ENCODE measurements around the gene STIP1. TPM values are rescaled to one million over a fixed set of nuclear protein-coding genes. Genes with fewer than 3 reads are reported as not detected.
A peak's percentile ranks its signal among the peaks of the same experiment; 100 is the strongest.

STIP1 gene
- total RNA-seq, 1 experiment from 2014 or later = 299 TPM

- no peak for TF ChIP-seq EZH2 (IDR thresholded peaks at IDR 0.05; ENCODE audit: low read depth)
- no peak for TF ChIP-seq CTCF (conservative IDR thresholded peaks at IDR 0.05)
- H3K79me2 ChIP-seq (ENCODE audit: low read depth) = peaks cover 32% of the 10 kb centered on the region
- no peak overlapping the region for H3K27ac ChIP-seq
- no peaks in the 10 kb centered on the region for H3K36me3 ChIP-seq (ENCODE audit: low read depth)
- no peaks in the 10 kb centered on the region for H3K9me2 ChIP-seq (ENCODE audit: insufficient read depth)
- H3F3A ChIP-seq (ENCODE audit: insufficient read depth, low read depth) = peaks cover 24% of the 10 kb centered on the region
- peaks cover 16% of the 10 kb centered on the region for H4K20me1 ChIP-seq (ENCODE audit: insufficient read depth)
- no peak for DNase-seq
- peak overlapping the region; percentile 76; the same call in 1 of the 2 replicates for H3K4me2 ChIP-seq
- H3K4me1 ChIP-seq (replicated peaks; ENCODE audit: insufficient read depth) = peaks cover 35% of the 10 kb centered on the region
- intact Hi-C loops (cut with micrococcal nuclease; ENCODE audit: unreplicated experiment) = loop anchor here (5.0 kb wide), 1 partner anchor 44 kb away; the partner anchor contains the start of gene STIP1
- ChIA-PET CTCF (interaction anchor here (0.6 kb wide), 1 partner anchor 70 kb away, joined by 3 read pairs; no protein-coding TSS in a partner anchor), POLR2A (ENCODE audit: unreplicated experiment) (interaction anchor here (0.6 kb wide), 1 partner anchor 21 kb away, joined by 3 read pairs; no protein-coding TSS in a partner anchor)
- no peak overlapping the region for H2AFZ ChIP-seq
- no peak overlapping the region for H3K4me3 ChIP-seq
- H3K27me3 ChIP-seq (ENCODE audit: insufficient read depth, low read depth) = no peaks in the 10 kb centered on the region
- no peaks in the 10 kb centered on the region for H3K9me3 ChIP-seq (ENCODE audit: insufficient read depth, low read depth)
- BruUV-seq (replicated peaks) = no TSS peak
These were observed 45.6 kb downstream of the STIP1 start for GRCh38 chr11:64231546-64231945.

DNA sequence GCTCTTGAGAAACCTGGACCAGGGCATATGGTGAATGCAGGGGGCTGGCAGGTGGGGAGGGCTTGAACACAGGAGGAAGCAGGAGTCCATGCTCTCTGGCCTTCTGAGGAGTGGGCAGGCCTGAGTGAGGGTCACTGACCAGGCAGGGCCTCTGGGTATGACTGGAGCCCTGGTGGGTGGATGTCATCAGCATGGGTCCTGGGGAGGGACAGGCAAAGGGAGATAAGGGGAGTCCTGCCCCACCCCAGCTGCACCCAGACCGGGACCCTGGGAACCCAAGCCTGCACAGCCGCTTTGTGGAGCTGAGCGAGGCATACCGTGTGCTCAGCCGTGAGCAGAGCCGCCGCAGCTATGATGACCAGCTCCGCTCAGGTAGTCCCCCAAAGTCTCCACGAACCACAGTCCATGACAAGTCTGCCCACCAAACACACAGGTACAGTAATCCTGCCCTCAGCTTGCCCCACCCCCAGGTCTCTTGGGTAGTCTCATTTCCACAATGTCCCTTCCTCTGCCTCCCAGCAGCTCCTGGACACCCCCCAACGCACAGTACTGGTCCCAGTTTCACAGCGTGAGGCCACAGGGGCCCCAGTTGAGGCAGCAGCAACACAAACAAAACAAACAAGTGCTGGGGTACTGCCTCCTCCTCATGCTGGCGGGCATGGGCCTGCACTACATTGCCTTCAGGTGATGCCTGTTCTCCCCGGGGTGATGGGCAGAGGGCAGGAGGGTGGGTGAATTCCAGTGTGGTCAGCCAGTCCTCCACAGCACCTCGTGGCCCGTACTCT, 46.4 kb downstream of the STIP1 start:
- Histone ChIP-seq H3K4me2 (no peak overlapping the region), H3K9me2 (ENCODE audit: insufficient read depth) (no peaks in the 10 kb centered on the region), H3K79me2 (ENCODE audit: low read depth) (peaks cover 23% of the 10 kb centered on the region), H3K27ac (no peak overlapping the region), H2AFZ (no peak overlapping the region), H3K4me1 (replicated peaks; ENCODE audit: insufficient read depth) (peaks cover 31% of the 10 kb centered on the region), H3K27me3 (ENCODE audit: insufficient read depth, low read depth) (no peaks in the 10 kb centered on the region), H3K4me3 (no peak overlapping the region), H3F3A (ENCODE audit: insufficient read depth, low read depth) (peaks cover 24% of the 10 kb centered on the region), H3K9me3 (ENCODE audit: insufficient read depth, low read depth) (no peaks in the 10 kb centered on the region), H4K20me1 (ENCODE audit: insufficient read depth) (peaks cover 15% of the 10 kb centered on the region), H3K36me3 (ENCODE audit: low read depth) (no peaks in the 10 kb centered on the region; the same call in 1 of the 2 replicates)
- ChIA-PET POLR2A (ENCODE audit: unreplicated experiment) (interaction anchor here (0.5 to 0.7 kb wide), 3 partner anchors 9 to 99 kb away, joined by 3 read pairs; partner anchors contain the start of gene FKBP2), CTCF (interaction anchor here (0.6 kb wide), 1 partner anchor 69 kb away, joined by 3 read pairs; no protein-coding TSS in a partner anchor)
- DNase-seq = no peak
- no TSS peak for BruUV-seq (replicated peaks)
- intact Hi-C loops (cut with micrococcal nuclease; ENCODE audit: unreplicated experiment) = loop anchor here (5.0 kb wide), 1 partner anchor 45 kb away; the partner anchor contains the start of gene STIP1
- TF ChIP-seq EZH2 (IDR thresholded peaks at IDR 0.05; ENCODE audit: low read depth) (no peak), CTCF (conservative IDR thresholded peaks at IDR 0.05) (no peak)

GRCh38 chr11:64232967-64233315, 47.0 kb downstream of the STIP1 start:
- Histone ChIP-seq H3K9me2 (ENCODE audit: insufficient read depth) (no peaks in the 10 kb centered on the region), H3K36me3 (ENCODE audit: low read depth) (no peaks in the 10 kb centered on the region; the same call in 1 of the 2 replicates), H3K4me3 (no peak overlapping the region), H3K27me3 (ENCODE audit: insufficient read depth, low read depth) (no peaks in the 10 kb centered on the region), H3K27ac (no peak overlapping the region), H3K79me2 (ENCODE audit: low read depth) (peaks cover 18% of the 10 kb centered on the region), H2AFZ (no peak overlapping the region), H3K4me2 (no peak overlapping the region; the same call in 1 of the 2 replicates), H3K9me3 (ENCODE audit: insufficient read depth, low read depth) (no peaks in the 10 kb centered on the region), H4K20me1 (ENCODE audit: insufficient read depth) (peaks cover 13% of the 10 kb centered on the region), H3K4me1 (replicated peaks; ENCODE audit: insufficient read depth) (peaks cover 25% of the 10 kb centered on the region), H3F3A (ENCODE audit: insufficient read depth, low read depth) (peaks cover 27% of the 10 kb centered on the region)
- DNase-seq = no peak
- TF ChIP-seq EZH2 (IDR thresholded peaks at IDR 0.05; ENCODE audit: low read depth) = no peak
- TF ChIP-seq CTCF (conservative IDR thresholded peaks at IDR 0.05) = no peak
- intact Hi-C loops (cut with micrococcal nuclease; ENCODE audit: unreplicated experiment) = loop anchor here (5.0 kb wide), 1 partner anchor 46 kb away; the partner anchor contains the start of gene STIP1
- no TSS peak for BruUV-seq (replicated peaks)
- POLR2A ChIA-PET (ENCODE audit: unreplicated experiment) = interaction anchor here (0.5 to 0.7 kb wide), 2 partner anchors 8 to 99 kb away, joined by 3 read pairs; partner anchors contain the start of gene FKBP2
- CTCF ChIA-PET = no interaction called here
